Mucosa of gallbladder (tissue), 1 donor: Measurements from ENCODE around the gene CREBBP. TPM values are rescaled to one million over a fixed set of nuclear protein-coding genes. Genes with fewer than 3 reads are reported as not detected.
"Not testable (repeated sequence)": the region's sequence is repeated elsewhere in the genome, so short reads cannot be mapped to it uniquely, and the experiment has no call there.

Source experiments
- DNase-seq: peaks from one replicate; pipeline ENCODE4 v3.0.0-alpha.2; 2020; ENCODE audit warnings: low spot score
- total RNA-seq: library from RNA; stranded (reverse); gene quantifications from one replicate; pipeline ENCODE4 v1.2.1, GENCODE V29; 2021
- donor health status: DM: no; HTN: no; CAD: no.

Gene CREBBP
- total RNA-seq, 1 donor from 2014 or later = 74.6 TPM

GRCh38 chr16:3715430-3715829 is 165.1 kb downstream of the CREBBP start:
- no peak for DNase-seq

GRCh38 chr16:3714378-3714777 is 166.1 kb downstream of the CREBBP start:
- DNase-seq = not testable (repeated sequence)

GRCh38 chr16:3713587-3714242 is 166.8 kb downstream of the CREBBP start:
- DNase-seq = no peak

- DNase-seq = peak; percentile 27
Measured at GRCh38 chr16:3712861-3713372, 167.6 kb downstream of the CREBBP start.

GRCh38 chr16:3706253-3707012 is 174.1 kb downstream of the CREBBP start:
- no peak for DNase-seq

- no peak for DNase-seq
Measured at GRCh38 chr16:3702082-3702481, 178.4 kb downstream of the CREBBP start.

GRCh38 chr16:3701531-3701930 is 179.0 kb downstream of the CREBBP start:
- DNase-seq = no peak

GRCh38 chr16:3698941-3699340 is 181.6 kb downstream of the CREBBP start:
- no peak for DNase-seq

- DNase-seq = peak; percentile 55
Measured at GRCh38 chr16:3696425-3697218, 183.9 kb downstream of the CREBBP start.

GRCh38 chr16:3695610-3696369 is 184.7 kb downstream of the CREBBP start:
- peak; percentile 89 for DNase-seq

GRCh38 chr16:3694051-3694450 is 186.5 kb downstream of the CREBBP start:
- DNase-seq = no peak

- no peak for DNase-seq
Measured at GRCh38 chr16:3691761-3692160, 188.8 kb downstream of the CREBBP start.

- DNase-seq = no peak
Measured at GRCh38 chr16:3690980-3691720, 189.4 kb downstream of the CREBBP start.

- DNase-seq = peak; percentile 92
Measured at GRCh38 chr16:3690470-3690928, 190.0 kb downstream of the CREBBP start.

GRCh38 chr16:3689731-3690130 is 190.8 kb downstream of the CREBBP start:
- DNase-seq = no peak

GRCh38 chr16:3687792-3688191 is 192.7 kb downstream of the CREBBP start:
- DNase-seq = no peak

- DNase-seq = no peak
Measured at GRCh38 chr16:3687021-3687420, 193.5 kb downstream of the CREBBP start.

GRCh38 chr16:3681206-3681605 is 199.3 kb downstream of the CREBBP start:
- no peak for DNase-seq

- DNase-seq = no peak
Measured at GRCh38 chr16:3677994-3678393, 202.5 kb downstream of the CREBBP start.

- DNase-seq = no peak
Measured at GRCh38 chr16:3675601-3676130, 204.8 kb downstream of the CREBBP start.
